GM23338 (cell line): Measurements from ENCODE around the gene TPP1. TPM values are rescaled to one million over a fixed set of nuclear protein-coding genes. Genes with fewer than 3 reads are reported as not detected.

Source experiments
- ATAC-seq: fragments of 200-7000 bp; cut with Tn5 transposase; 3 replicates; pipeline ENCODE4 v1.9.1; 2020
- DNase-seq: peaks from one replicate; pipeline ENCODE4 v3.0.0-alpha.2; 2015; ENCODE audit warnings: low spot score
- H2AFZ ChIP-seq: fragments of 200-600 bp; sonication (generic); 2 replicates; pipeline ENCODE4 v1.8.0; 2016; ENCODE audit warnings: antibody characterized with exemption, mild to moderate bottlenecking, moderate library complexity
- H3F3A ChIP-seq: fragments of 200-600 bp; sonication (generic); replicated peaks from 2 replicates; pipeline ENCODE4 v1.8.0; 2017; ENCODE audit warnings: antibody characterized with exemption, mixed run types, low read depth
- H3K27ac ChIP-seq: fragments of 200-600 bp; sonication (generic); 2 replicates; pipeline ENCODE4 v1.6.1; 2016; ENCODE audit warnings: low read depth
- H3K27me3 ChIP-seq: fragments of 200-600 bp; sonication (generic); 2 replicates; pipeline ENCODE4 v1.8.0; 2016; ENCODE audit warnings: mild to moderate bottlenecking, mixed run types, moderate library complexity; ENCODE audit not compliant: insufficient read depth
- H3K36me3 ChIP-seq: fragments of 200-600 bp; sonication (generic); 2 replicates; pipeline ENCODE4 v1.8.0; 2016; ENCODE audit warnings: mild to moderate bottlenecking; ENCODE audit not compliant: insufficient read depth
- H3K4me1 ChIP-seq: fragments of 200-600 bp; sonication (generic); 2 replicates; pipeline ENCODE4 v1.8.0; 2016; ENCODE audit warnings: mild to moderate bottlenecking, moderate library complexity; ENCODE audit not compliant: insufficient read depth
- H3K4me2 ChIP-seq: fragments of 200-600 bp; sonication (generic); 2 replicates; pipeline ENCODE4 v1.7.1; 2017; ENCODE audit warnings: mixed run types
- H3K4me3 ChIP-seq: fragments of 200-600 bp; sonication (generic); 2 replicates; pipeline ENCODE4 v1.6.1; 2016; ENCODE audit warnings: mixed run types
- H3K79me2 ChIP-seq: fragments of 200-600 bp; sonication (generic); replicated peaks from 2 replicates; pipeline ENCODE4 v1.8.0; 2017; ENCODE audit warnings: mild to moderate bottlenecking; ENCODE audit not compliant: insufficient read depth
- H3K9me2 ChIP-seq: fragments of 200-600 bp; sonication (generic); 2 replicates; pipeline ENCODE4 v1.8.0; 2017; ENCODE audit not compliant: insufficient read depth
- H4K20me1 ChIP-seq: fragments of 200-600 bp; sonication (generic); replicated peaks from 2 replicates; pipeline ENCODE4 v1.8.0; 2017; ENCODE audit warnings: mild to moderate bottlenecking; ENCODE audit not compliant: insufficient read depth
- H3K27ac Mint-ChIP-seq: 2 replicates; pipeline ENCODE4 v1.8.0; 2020; ENCODE audit warnings: inconsistent platforms, mild to moderate bottlenecking, moderate library complexity, mixed read lengths
- H3K27me3 Mint-ChIP-seq: 3 replicates; pipeline ENCODE4 v1.8.0; 2022; ENCODE audit warnings: low read depth, mild to moderate bottlenecking, moderate library complexity, mixed read lengths, inconsistent platforms; ENCODE audit not compliant: insufficient read depth, poor library complexity
- H3K36me3 Mint-ChIP-seq: 3 replicates; pipeline ENCODE4 v1.8.0; 2021; ENCODE audit warnings: low read depth, mild to moderate bottlenecking, inconsistent platforms, moderate library complexity, mixed read lengths
- H3K4me1 Mint-ChIP-seq: 3 replicates; pipeline ENCODE4 v1.8.0; 2020; ENCODE audit warnings: mild to moderate bottlenecking, inconsistent platforms, mixed read lengths
- H3K4me3 Mint-ChIP-seq: 3 replicates; pipeline ENCODE4 v1.8.0; 2021; ENCODE audit warnings: moderate library complexity, mild to moderate bottlenecking, inconsistent platforms, mixed read lengths
- H3K9me3 Mint-ChIP-seq: 3 replicates; pipeline ENCODE4 v1.8.0; 2020; ENCODE audit warnings: moderate library complexity, mild to moderate bottlenecking, inconsistent platforms, mixed read lengths
- CREB1 ChIP-seq: fragments of 250-450 bp; sonication (Bioruptor Pico); IDR thresholded peaks from 2 replicates; pipeline ENCODE4 v1.5.0; 2020; ENCODE audit warnings: low read depth, mild to moderate bottlenecking, moderate library complexity
- CTCF ChIP-seq, 2 experiments: fragments of 200-600 bp in 1 of 2; sonication (generic) in 1 of 2; conservative IDR thresholded peaks; 2 replicates each; pipeline versions ENCODE4 v1.5.1 to v1.6.1; 2016 to 2017; ENCODE audit warnings: antibody characterized with exemption in 2 of 2, low read depth in 2 of 2, mild to moderate bottlenecking in 2 of 2, moderate library complexity in 1 of 2
- ETS1 ChIP-seq: IDR thresholded peaks from 2 replicates; pipeline ENCODE4 v1.6.1; 2016; ENCODE audit warnings: antibody characterized with exemption
- EZH2 ChIP-seq: fragments of 200-600 bp; sonication (generic); IDR thresholded peaks from one replicate; pipeline ENCODE4 v1.8.0; 2017; ENCODE audit warnings: antibody characterized with exemption, mild to moderate bottlenecking, low read depth; ENCODE audit not compliant: unreplicated experiment
- EZH2phosphoT487 ChIP-seq: fragments of 200-600 bp; sonication (generic); IDR thresholded peaks from one replicate; pipeline ENCODE4 v1.8.1; 2018; ENCODE audit warnings: antibody characterized with exemption; ENCODE audit not compliant: unreplicated experiment
- JUNB ChIP-seq: IDR thresholded peaks from one replicate; pipeline ENCODE4 v1.6.1; 2016; ENCODE audit warnings: antibody characterized with exemption; ENCODE audit not compliant: unreplicated experiment
- NANOG ChIP-seq: IDR thresholded peaks from 2 replicates; pipeline ENCODE4 v1.6.1; 2016; ENCODE audit warnings: antibody characterized with exemption, borderline replicate concordance
- POLR2AphosphoS5 ChIP-seq: IDR thresholded peaks from 2 replicates; pipeline ENCODE4 v1.6.1; 2016; ENCODE audit warnings: antibody characterized with exemption, low read depth
- REST ChIP-seq: IDR thresholded peaks from one replicate; pipeline ENCODE4 v1.6.1; 2018; ENCODE audit warnings: antibody characterized with exemption; ENCODE audit not compliant: unreplicated experiment
- STAT1 ChIP-seq: IDR thresholded peaks from one replicate; pipeline ENCODE4 v1.6.1; 2016; ENCODE audit warnings: antibody characterized with exemption; ENCODE audit not compliant: unreplicated experiment
- ZNF114 ChIP-seq: fragments of 250-450 bp; sonication (Bioruptor Pico); IDR thresholded peaks from 2 replicates; pipeline ENCODE4 v1.5.0; 2020; ENCODE audit warnings: mild to moderate bottlenecking, moderate library complexity
- ZNF331 ChIP-seq: fragments of 250-450 bp; sonication (Bioruptor Pico); IDR thresholded peaks from 2 replicates; pipeline ENCODE4 v1.5.0; 2020; ENCODE audit warnings: low read depth, mild to moderate bottlenecking, moderate library complexity
- polyA plus RNA-seq: library from polyadenylated mRNA; unstranded; fragments of >200 nt; fragmentation: Nextera tagmentation; extraction: Ambion mirVana; gene quantifications from 2 replicates; pipeline ENCODE4 v1.2.1, GENCODE V29; 2016
- total RNA-seq: library from RNA; depleted of rRNA; stranded (reverse); fragments of >200 nt; shearing (Covaris generic); gene quantifications from 2 replicates; pipeline ENCODE4 v1.2.3, GENCODE V29; 2014
- TF ChIP-seq, protein P1 (sequence below): fragments of 250-450 bp; sonication (Bioruptor Pico); IDR thresholded peaks from 2 replicates; pipeline ENCODE4 v1.5.0; 2020; ENCODE audit warnings: mild to moderate bottlenecking, moderate library complexity

The TPP1 gene
- total and polyA plus RNA-seq, 2 experiments from 2014 or later = 21.7 to 49.7 TPM

DNA sequence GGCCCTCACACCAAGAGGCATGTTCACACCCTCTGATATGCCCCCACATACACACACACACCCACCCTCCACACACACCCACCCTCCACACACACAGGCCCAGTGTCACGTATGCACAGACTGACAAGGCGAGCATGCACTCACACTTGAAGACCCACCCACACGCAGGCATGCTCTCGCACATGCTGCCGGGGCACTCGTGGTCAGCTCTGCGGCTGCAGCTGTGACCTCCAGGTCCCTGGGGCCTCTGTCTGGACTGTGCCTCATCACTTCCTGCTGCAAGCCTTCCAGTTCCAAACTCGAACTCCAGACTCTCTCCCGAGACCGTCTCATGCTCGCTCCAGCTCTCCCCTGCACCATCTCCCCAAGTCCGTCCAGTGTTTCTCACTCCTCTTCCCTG, 26.8 kb upstream of the TPP1 start:
- no peaks in the 10 kb centered on the region for H3K36me3 Mint-ChIP-seq
- H3K4me1 Mint-ChIP-seq = no peaks in the 10 kb centered on the region
- no peak overlapping the region for H3K27ac Mint-ChIP-seq
- H3K9me3 Mint-ChIP-seq = no peaks in the 10 kb centered on the region
- H4K20me1 ChIP-seq = no peaks in the 10 kb centered on the region
- H3K27me3 ChIP-seq = 0 out of 2 replicates have a peak, but pooled peaks cover 2% of the 10 kb centered on the region
- H3F3A ChIP-seq = no peaks in the 10 kb centered on the region
- H3K9me2 ChIP-seq = 0 out of 2 replicates have a peak, but pooled peaks cover 7% of the 10 kb centered on the region
- no peak overlapping the region for H3K4me3 Mint-ChIP-seq
- peak overlapping the region; percentile 63; the same call in 1 of the 2 replicates for H2AFZ ChIP-seq
- ATAC-seq = no peak
- H3K36me3 ChIP-seq = no peaks in the 10 kb centered on the region
- TF ChIP-seq, protein P1, sequence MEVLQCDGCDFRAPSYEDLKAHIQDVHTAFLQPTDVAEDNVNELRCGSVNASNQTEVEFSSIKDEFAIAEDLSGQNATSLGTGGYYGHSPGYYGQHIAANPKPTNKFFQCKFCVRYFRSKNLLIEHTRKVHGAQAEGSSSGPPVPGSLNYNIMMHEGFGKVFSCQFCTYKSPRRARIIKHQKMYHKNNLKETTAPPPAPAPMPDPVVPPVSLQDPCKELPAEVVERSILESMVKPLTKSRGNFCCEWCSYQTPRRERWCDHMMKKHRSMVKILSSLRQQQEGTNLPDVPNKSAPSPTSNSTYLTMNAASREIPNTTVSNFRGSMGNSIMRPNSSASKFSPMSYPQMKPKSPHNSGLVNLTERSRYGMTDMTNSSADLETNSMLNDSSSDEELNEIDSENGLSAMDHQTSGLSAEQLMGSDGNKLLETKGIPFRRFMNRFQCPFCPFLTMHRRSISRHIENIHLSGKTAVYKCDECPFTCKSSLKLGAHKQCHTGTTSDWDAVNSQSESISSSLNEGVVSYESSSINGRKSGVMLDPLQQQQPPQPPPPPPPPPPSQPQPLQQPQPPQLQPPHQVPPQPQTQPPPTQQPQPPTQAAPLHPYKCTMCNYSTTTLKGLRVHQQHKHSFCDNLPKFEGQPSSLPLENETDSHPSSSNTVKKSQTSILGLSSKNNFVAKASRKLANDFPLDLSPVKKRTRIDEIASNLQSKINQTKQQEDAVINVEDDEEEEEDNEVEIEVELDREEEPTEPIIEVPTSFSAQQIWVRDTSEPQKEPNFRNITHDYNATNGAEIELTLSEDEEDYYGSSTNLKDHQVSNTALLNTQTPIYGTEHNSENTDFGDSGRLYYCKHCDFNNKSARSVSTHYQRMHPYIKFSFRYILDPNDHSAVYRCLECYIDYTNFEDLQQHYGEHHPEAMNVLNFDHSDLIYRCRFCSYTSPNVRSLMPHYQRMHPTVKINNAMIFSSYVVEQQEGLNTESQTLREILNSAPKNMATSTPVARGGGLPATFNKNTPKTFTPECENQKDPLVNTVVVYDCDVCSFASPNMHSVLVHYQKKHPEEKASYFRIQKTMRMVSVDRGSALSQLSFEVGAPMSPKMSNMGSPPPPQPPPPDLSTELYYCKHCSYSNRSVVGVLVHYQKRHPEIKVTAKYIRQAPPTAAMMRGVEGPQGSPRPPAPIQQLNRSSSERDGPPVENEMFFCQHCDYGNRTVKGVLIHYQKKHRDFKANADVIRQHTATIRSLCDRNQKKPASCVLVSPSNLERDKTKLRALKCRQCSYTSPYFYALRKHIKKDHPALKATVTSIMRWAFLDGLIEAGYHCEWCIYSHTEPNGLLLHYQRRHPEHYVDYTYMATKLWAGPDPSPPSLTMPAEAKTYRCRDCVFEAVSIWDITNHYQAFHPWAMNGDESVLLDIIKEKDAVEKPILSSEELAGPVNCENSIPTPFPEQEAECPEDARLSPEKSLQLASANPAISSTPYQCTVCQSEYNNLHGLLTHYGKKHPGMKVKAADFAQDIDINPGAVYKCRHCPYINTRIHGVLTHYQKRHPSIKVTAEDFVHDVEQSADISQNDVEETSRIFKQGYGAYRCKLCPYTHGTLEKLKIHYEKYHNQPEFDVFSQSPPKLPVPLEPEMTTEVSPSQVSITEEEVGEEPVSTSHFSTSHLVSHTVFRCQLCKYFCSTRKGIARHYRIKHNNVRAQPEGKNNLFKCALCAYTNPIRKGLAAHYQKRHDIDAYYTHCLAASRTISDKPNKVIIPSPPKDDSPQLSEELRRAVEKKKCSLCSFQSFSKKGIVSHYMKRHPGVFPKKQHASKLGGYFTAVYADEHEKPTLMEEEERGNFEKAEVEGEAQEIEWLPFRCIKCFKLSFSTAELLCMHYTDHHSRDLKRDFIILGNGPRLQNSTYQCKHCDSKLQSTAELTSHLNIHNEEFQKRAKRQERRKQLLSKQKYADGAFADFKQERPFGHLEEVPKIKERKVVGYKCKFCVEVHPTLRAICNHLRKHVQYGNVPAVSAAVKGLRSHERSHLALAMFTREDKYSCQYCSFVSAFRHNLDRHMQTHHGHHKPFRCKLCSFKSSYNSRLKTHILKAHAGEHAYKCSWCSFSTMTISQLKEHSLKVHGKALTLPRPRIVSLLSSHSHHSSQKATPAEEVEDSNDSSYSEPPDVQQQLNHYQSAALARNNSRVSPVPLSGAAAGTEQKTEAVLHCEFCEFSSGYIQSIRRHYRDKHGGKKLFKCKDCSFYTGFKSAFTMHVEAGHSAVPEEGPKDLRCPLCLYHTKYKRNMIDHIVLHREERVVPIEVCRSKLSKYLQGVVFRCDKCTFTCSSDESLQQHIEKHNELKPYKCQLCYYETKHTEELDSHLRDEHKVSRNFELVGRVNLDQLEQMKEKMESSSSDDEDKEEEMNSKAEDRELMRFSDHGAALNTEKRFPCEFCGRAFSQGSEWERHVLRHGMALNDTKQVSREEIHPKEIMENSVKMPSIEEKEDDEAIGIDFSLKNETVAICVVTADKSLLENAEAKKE (CRISPR knock-in tag) = no peak
- no peak for TF ChIP-seq ETS1
- no peak for TF ChIP-seq ZNF114 (CRISPR knock-in tag)
- TF ChIP-seq JUNB = no peak
- no peak for TF ChIP-seq NANOG
- TF ChIP-seq EZH2 = no peak
- TF ChIP-seq REST = no peak
- TF ChIP-seq EZH2phosphoT487 = no peak
- no peak for TF ChIP-seq ZNF331 (CRISPR knock-in tag)
- TF ChIP-seq POLR2AphosphoS5 = no peak
- no peak for TF ChIP-seq STAT1
- TF ChIP-seq CREB1 (CRISPR knock-in tag) = no peak
- no peak for TF ChIP-seq CTCF (conservative IDR thresholded peaks at IDR 0.05; ENCODE audit: low read depth in 2 of 2)
- no peak overlapping the region for H3K27ac ChIP-seq
- no peak for DNase-seq
- H3K4me1 ChIP-seq = peaks cover 13% of the 10 kb centered on the region; the same call in 1 of the 2 replicates
- no peaks in the 10 kb centered on the region for H3K27me3 Mint-ChIP-seq
- no peak overlapping the region for H3K4me2 ChIP-seq
- H3K79me2 ChIP-seq = no peaks in the 10 kb centered on the region
- no peak overlapping the region for H3K4me3 ChIP-seq
